ENCODE results near the gene PPM1A. TPM values are rescaled to one million over a fixed set of nuclear protein-coding genes. Genes with fewer than 3 reads are reported as not detected.

Gene PPM1A
- total RNA-seq, 2 experiments from 2014 or later, result 54.5 to 55.2 TPM

DNA sequence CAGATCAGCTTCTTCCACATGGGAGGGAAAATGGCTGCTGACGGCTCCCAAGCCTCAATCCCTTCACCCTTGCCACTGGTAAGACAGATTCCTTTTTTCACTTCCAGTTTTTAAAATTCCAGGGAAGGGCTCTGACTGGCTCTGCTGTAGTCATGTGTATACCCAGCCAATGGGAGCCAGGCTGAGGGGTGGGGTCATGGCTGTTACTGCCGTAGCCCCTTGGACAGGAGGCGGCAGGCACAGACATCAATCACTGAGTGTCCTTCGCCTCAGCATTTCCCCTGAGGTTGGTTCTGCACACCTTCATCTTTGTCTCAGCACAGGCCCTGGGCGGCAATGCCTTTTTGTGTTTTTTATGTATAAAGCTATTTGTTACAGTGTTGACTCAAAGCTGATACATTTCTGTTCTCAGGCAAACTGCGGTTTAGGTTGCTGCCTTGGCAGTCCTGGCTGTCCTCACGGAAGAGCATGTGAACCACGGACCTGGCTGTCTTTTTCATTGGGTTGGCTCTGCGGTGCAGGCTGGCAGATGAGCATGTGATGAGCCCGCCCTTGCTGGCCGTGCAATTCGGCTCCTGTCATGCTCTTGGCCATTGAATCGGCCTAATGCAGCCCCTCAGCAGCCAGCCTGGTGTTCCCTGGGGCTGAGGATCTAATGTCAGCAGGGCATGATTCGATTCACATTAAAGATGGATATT lies 74.3 kb downstream of the PPM1A start:
- H3K9me3 Mint-ChIP-seq, result no peaks in the 10 kb centered on the region
- H3K4me1 Mint-ChIP-seq, result peaks cover 7% of the 10 kb centered on the region
- H3K27ac Mint-ChIP-seq, result no peak overlapping the region
- no peak for DNase-seq
- CTCF ChIA-PET, result interaction anchor here (1.3 to 4.2 kb wide), 2 partner anchors 9 to 75 kb away, joined by 3 to 28 read pairs; partner anchors contain the start of gene PPM1A
- peaks cover 35% of the 10 kb centered on the region for H3K27me3 Mint-ChIP-seq
- no peak overlapping the region for H3K4me3 Mint-ChIP-seq
- no peaks in the 10 kb centered on the region for H3K36me3 Mint-ChIP-seq (ENCODE audit: low read depth)
- POLR2A ChIA-PET, result no interaction called here

DNA sequence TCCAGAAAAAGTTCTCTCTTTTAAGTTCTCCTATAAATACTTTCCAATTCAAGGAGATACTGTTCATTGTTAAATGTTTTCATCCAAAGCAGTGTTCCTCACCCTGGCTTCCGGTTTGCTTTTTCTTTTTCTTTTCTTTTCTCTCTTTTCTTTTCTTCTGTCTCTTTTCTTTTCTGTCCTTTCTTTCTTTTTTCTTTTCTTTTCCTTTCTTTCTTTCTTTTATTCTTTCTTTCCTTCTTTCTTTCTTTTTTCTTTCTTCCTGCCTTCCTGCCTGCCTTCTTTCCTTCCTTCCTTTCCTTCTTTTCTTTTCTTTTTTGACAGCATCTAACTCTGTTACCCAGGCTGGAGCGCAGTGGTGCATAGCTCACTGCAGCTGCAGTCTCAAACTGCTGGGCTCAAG lies 75.8 kb downstream of the PPM1A start:
- peaks cover 37% of the 10 kb centered on the region for H3K27me3 Mint-ChIP-seq
- H3K9me3 Mint-ChIP-seq, result no peaks in the 10 kb centered on the region
- H3K36me3 Mint-ChIP-seq (ENCODE audit: low read depth), result no peaks in the 10 kb centered on the region
- POLR2A ChIA-PET, result no interaction called here
- H3K4me1 Mint-ChIP-seq, result peaks cover 9% of the 10 kb centered on the region
- H3K4me3 Mint-ChIP-seq, result no peak overlapping the region
- DNase-seq, result no peak
- H3K27ac Mint-ChIP-seq, result no peak overlapping the region
- CTCF ChIA-PET, result interaction anchor here (1.3 to 4.2 kb wide), 2 partner anchors 8 to 76 kb away, joined by 3 to 28 read pairs; partner anchors contain the start of gene PPM1A

DNA sequence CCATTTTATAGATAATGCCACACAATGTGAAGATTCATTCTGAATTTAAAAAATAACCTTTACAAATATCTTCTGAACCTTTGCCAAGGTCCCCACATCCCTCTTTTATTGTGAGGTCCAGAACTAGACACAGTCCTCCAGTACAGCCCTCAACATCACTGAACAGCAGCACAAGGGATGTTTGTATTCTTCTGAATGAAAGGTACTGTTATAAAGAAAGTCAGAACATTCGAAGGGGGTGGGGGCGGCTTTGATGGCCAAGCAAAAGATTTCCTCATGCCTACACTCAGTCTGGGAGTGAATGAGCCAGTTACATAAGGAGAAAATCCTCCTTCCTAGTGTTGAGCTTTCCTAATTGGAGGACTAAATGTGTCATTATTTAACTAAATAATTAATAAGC lies 77.3 kb downstream of the PPM1A start:
- no peak for DNase-seq
- H3K4me1 Mint-ChIP-seq, result peaks cover 14% of the 10 kb centered on the region
- H3K9me3 Mint-ChIP-seq, result no peaks in the 10 kb centered on the region
- H3K4me3 Mint-ChIP-seq, result no peak overlapping the region
- POLR2A ChIA-PET, result no interaction called here
- H3K36me3 Mint-ChIP-seq (ENCODE audit: low read depth), result no peaks in the 10 kb centered on the region
- CTCF ChIA-PET, result interaction anchor here (2.1 kb wide), 1 partner anchor 18 kb away, joined by 6 read pairs; no protein-coding TSS in a partner anchor
- H3K27me3 Mint-ChIP-seq, result peaks cover 31% of the 10 kb centered on the region
- H3K27ac Mint-ChIP-seq, result no peak overlapping the region

DNA sequence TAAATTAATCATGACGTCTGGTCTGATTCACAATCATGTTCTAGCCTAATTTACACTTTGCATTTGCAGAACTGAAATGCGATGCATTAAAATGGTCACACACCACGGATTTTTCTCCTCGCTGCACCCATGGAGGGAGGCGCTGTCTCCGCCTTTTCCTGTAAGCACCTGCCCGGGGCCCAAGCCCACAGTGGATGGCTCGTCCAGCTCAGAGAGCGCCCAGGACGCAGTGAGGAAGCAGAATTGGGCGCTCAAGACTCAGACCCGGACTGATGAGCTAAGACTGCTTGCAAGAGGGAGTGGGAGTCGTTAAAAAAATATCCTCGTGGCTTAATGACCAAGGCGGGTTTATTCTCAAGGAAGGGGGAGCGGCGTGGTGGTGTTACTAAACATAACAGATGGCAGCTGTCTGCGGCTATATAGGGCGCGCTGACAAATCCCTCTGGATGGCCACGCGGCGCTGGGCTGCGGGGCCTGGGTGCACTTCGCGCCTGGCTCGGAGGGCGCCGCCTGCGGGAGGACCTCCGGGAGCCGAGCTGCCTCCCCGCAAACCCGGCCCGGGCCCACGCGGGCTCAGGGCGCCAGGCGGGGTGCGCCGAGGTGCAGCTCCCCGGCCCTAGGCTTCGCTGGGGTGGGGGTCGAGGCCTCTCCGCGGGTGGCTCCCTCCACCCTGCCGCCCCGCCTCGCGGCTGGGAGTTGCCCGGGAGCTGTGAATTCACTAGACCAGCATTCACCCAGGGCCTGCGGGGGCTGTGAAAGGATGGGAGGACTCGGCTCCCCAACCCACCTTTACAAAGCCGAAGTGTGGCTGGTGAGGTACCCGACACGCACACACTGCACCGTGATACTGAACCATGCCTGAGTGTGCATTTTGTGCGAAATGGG lies 78.7 kb downstream of the PPM1A start:
- peak; percentile 40 for DNase-seq
- ChIA-PET POLR2A (interaction anchor here (0.9 to 1.1 kb wide), 4 partner anchors 24 to 236 kb away, joined by 3 to 7 read pairs (median 4); partner anchors contain the start of genes PCNX4 and PPM1A), CTCF (interaction anchor here (0.8 to 2.1 kb wide), 8 partner anchors 14 to 420 kb away, joined by 3 to 8 read pairs (median 3); no protein-coding TSS in a partner anchor)
- Mint-ChIP-seq H3K36me3 (ENCODE audit: low read depth) (no peaks in the 10 kb centered on the region), H3K4me1 (peaks cover 27% of the 10 kb centered on the region), H3K4me3 (peak overlapping the region; percentile 75), H3K27ac (no peak overlapping the region), H3K27me3 (peaks cover 29% of the 10 kb centered on the region), H3K9me3 (no peaks in the 10 kb centered on the region)

DNA sequence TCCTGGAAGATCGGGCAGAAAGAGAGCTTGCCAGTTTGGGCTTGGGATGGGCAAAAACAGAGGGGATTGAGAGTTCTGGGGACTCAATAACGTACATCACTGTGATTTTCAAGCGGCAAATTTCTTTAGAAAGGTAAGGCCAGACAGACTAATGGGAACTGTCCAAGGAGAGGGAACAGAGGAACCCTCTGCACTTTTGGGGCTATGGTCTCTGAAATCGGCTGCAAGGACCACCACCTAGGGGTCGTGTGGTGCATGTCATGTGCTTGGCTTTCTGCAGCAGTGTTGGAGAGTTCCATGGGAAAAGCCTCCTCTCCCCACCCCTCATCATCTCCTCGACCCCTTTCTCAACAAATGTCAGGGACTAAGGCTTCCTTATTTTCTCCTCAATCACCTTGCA lies 79.6 kb downstream of the PPM1A start:
- Mint-ChIP-seq H3K9me3 (no peaks in the 10 kb centered on the region), H3K27ac (no peak overlapping the region), H3K4me3 (no peak overlapping the region), H3K27me3 (peaks cover 33% of the 10 kb centered on the region), H3K36me3 (ENCODE audit: low read depth) (no peaks in the 10 kb centered on the region), H3K4me1 (peaks cover 31% of the 10 kb centered on the region)
- no peak for DNase-seq
- ChIA-PET CTCF (interaction anchor here (0.9 to 2.1 kb wide), 3 partner anchors 20 to 142 kb away, joined by 3 to 8 read pairs (median 6); no protein-coding TSS in a partner anchor), POLR2A (interaction anchor here (0.9 kb wide), 1 partner anchor 80 kb away, joined by 3 read pairs; the partner anchor contains the start of gene PPM1A)

DNA sequence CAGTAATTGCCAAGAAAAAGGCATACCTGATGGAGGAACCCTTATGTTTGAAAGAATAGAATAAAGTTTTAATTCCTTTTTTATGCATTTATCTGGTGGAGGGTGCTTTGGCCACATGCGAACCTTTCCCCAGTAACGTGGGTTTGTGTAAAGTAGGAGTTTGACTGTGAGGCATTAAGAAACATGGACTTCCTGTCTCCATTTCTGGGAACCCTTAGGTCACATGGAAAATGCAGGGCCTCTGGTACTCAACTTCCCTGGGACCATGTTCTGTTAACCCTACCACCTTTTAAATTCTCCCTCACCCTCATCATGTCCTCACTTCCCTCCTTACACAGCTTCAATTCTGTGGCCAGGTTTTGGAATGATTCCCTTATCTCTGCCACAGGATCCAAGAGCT lies 80.3 kb downstream of the PPM1A start:
- no peak for DNase-seq
- Mint-ChIP-seq H3K4me1 (peaks cover 31% of the 10 kb centered on the region), H3K9me3 (no peaks in the 10 kb centered on the region), H3K4me3 (no peak overlapping the region), H3K27me3 (peaks cover 36% of the 10 kb centered on the region), H3K27ac (no peak overlapping the region), H3K36me3 (ENCODE audit: low read depth) (no peaks in the 10 kb centered on the region)
- POLR2A ChIA-PET, result interaction anchor here (3.5 kb wide), 1 partner anchor 81 kb away, joined by 28 read pairs; the partner anchor contains the start of gene PPM1A
- CTCF ChIA-PET, result no interaction called here

DNA sequence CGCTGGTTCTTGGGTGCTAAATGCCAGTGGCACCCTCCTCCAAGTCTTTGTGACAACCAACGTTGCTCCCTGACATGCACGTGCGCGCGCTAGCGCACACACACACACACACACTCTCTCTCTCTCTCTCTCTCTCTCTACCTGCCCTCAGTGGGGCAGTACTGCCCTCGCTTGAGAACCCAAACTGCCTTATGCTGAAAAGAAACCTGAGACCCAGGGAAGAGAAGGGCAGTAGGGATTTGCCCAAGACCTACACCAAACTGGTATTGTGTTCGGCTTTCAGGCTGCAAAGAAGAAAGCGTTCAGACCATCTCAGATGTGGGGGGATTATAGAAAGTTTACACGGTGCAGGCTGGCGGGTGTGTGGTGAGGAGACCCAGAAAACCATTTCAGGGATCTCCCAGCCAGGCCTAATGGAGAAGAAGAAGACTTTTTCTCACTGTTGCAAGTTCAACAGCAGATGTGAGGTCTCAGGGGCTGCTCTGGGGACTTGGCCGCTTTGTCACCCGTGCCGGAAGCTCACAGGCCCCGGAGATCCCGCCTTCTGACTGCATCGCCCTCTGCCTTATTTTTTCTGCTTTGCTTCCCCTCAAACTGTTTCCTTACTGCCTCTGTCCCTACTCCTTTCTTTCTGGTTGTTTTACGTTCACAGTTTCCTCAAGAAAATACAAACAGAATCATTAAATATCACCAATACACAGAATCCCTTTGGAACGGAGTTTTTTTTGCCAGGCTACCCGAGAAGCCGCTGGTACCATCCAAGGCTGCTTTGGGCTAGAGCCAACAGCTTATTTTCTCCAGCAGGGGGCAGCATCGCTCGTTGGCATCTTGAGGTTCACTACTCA lies 82.4 kb downstream of the PPM1A start:
- no peaks in the 10 kb centered on the region for H3K9me3 Mint-ChIP-seq
- peaks cover 33% of the 10 kb centered on the region for H3K27me3 Mint-ChIP-seq
- peak; percentile 81 for DNase-seq
- ChIA-PET CTCF (interaction anchor here (0.6 to 4.6 kb wide), 39 partner anchors 9 to 1881 kb away, joined by 3 to 28 read pairs (median 4); partner anchors contain the start of genes DHRS7 and PPM1A), POLR2A (interaction anchor here (0.6 to 3.5 kb wide), 7 partner anchors 16 to 166 kb away, joined by 3 to 28 read pairs (median 3); partner anchors contain the start of genes DHRS7 and PPM1A)
- peaks cover 31% of the 10 kb centered on the region for H3K4me1 Mint-ChIP-seq
- H3K36me3 Mint-ChIP-seq (ENCODE audit: low read depth), result no peaks in the 10 kb centered on the region
- H3K4me3 Mint-ChIP-seq, result peak overlapping the region; percentile 76
- H3K27ac Mint-ChIP-seq, result peak overlapping the region; percentile 80

- CTCF ChIA-PET, result interaction anchor here (0.6 to 4.6 kb wide), 36 partner anchors 9 to 1881 kb away, joined by 3 to 28 read pairs (median 4); partner anchors contain the start of genes DHRS7 and PPM1A
- Mint-ChIP-seq H3K27me3 (peaks cover 36% of the 10 kb centered on the region), H3K9me3 (no peaks in the 10 kb centered on the region), H3K36me3 (ENCODE audit: low read depth) (no peaks in the 10 kb centered on the region), H3K4me3 (peak overlapping the region; percentile 76), H3K4me1 (peaks cover 31% of the 10 kb centered on the region), H3K27ac (no peak overlapping the region)
- no peak for DNase-seq
- POLR2A ChIA-PET, result interaction anchor here (0.6 to 3.5 kb wide), 7 partner anchors 15 to 166 kb away, joined by 3 to 28 read pairs (median 3); partner anchors contain the start of genes DHRS7 and PPM1A
Measured at GRCh38 chr14:60332046-60332399, 83.0 kb downstream of the PPM1A start.

DNA sequence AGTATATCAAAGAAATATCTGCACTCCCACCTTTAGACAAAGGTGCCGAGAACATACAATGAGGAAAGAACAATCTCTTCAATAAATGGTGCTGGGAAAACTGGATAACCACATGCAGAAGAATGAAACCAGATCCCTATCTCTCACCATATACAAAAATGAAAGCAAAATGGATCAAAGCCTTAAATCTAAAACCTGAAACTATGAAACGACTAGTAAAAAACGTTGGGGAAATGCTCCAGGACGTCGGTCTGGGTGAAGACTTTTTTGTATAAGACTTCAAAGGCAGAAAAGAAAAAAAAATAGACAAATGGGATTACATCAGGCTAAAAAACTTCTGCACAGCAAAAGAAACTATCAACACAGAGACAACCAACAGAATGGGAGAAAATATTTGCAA lies 83.8 kb downstream of the PPM1A start:
- DNase-seq, result no peak
- Mint-ChIP-seq H3K36me3 (ENCODE audit: low read depth) (no peaks in the 10 kb centered on the region), H3K4me1 (peaks cover 27% of the 10 kb centered on the region), H3K27me3 (peaks cover 39% of the 10 kb centered on the region), H3K27ac (no peak overlapping the region), H3K4me3 (peak overlapping the region; percentile 31), H3K9me3 (no peaks in the 10 kb centered on the region)
- POLR2A ChIA-PET, result interaction anchor here (0.7 kb wide), 1 partner anchor 111 kb away, joined by 4 read pairs; no protein-coding TSS in a partner anchor
- CTCF ChIA-PET, result interaction anchor here (1.0 to 4.6 kb wide), 7 partner anchors 10 to 391 kb away, joined by 3 to 28 read pairs (median 19); partner anchors contain the start of gene PPM1A

DNA sequence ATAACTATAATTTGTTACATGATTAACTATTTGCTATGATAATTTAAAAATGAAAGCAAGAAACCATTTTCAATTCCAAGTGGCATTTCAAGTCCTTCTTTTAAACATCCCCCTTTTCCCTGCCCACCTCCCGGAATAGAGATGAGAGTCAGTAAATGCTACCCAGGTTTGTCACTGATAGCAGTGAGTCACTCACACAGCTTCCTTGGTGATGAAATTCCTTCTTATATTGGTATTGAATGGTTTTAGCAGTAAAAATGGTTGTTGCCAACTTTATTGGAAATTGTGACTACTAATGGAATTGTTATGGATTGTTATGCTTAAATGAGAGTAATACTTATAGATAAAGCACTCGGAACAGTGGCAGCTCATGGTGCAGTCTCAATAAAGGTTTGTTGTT lies 90.5 kb downstream of the PPM1A start:
- ChIA-PET POLR2A (no interaction called here), CTCF (no interaction called here)
- Mint-ChIP-seq H3K4me1 (no peaks in the 10 kb centered on the region), H3K27ac (no peak overlapping the region), H3K36me3 (ENCODE audit: low read depth) (no peaks in the 10 kb centered on the region), H3K9me3 (no peaks in the 10 kb centered on the region), H3K4me3 (no peak overlapping the region), H3K27me3 (peaks cover 41% of the 10 kb centered on the region)
- DNase-seq, result no peak

DNA sequence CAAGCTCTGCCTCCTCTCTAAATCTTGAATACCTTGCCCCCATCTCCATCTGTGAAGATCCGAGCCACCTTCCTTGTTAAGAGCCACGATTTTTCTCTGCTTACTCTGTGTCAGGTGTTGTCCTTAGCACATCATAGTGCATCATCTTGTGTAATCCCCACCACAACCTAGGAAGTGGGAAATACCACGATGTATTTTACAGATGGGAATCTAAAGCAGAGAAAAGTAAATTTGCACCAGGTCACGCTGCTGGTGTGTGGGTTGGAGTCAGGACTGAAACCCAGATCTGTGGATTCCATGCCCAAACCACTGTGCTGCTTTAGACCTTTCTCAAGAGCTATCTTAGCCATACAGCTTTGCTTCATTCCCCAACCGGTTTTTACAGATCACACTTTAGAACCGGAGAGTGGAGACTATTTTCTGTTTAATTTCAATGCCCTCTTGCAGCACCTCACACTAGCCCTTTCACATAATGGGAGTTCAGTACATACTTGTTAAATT lies 94.6 kb downstream of the PPM1A start:
- no peaks in the 10 kb centered on the region for H3K4me1 Mint-ChIP-seq
- H3K27me3 Mint-ChIP-seq, result peaks cover 16% of the 10 kb centered on the region
- no peak overlapping the region for H3K27ac Mint-ChIP-seq
- ChIA-PET POLR2A (no interaction called here), CTCF (no interaction called here)
- DNase-seq, result no peak
- no peaks in the 10 kb centered on the region for H3K9me3 Mint-ChIP-seq
- no peak overlapping the region for H3K4me3 Mint-ChIP-seq
- no peaks in the 10 kb centered on the region for H3K36me3 Mint-ChIP-seq (ENCODE audit: low read depth)

DNA sequence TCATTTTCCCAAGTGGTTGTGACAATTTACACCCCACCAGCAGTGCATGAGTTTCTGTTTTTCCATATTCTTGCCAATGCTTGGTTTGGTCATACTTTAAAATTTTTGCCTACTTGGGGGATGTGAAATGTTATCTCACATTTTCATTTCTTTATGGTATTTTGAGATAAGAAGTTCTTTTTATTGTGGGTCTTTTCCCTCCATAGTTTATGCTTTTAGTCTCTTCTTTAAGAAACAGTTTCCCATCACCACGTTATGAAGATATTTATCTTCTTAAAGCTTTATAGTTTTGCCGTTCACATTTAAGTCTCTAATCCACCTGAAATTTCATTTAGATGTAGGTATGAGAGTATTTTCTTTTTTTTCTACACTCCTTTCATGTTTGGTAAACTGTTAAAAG lies 95.7 kb downstream of the PPM1A start:
- DNase-seq, result no peak
- H3K27me3 Mint-ChIP-seq, result peaks cover 14% of the 10 kb centered on the region
- no peaks in the 10 kb centered on the region for H3K9me3 Mint-ChIP-seq
- no peaks in the 10 kb centered on the region for H3K36me3 Mint-ChIP-seq (ENCODE audit: low read depth)
- CTCF ChIA-PET, result interaction anchor here (2.0 kb wide), 1 partner anchor 13 kb away, joined by 8 read pairs; no protein-coding TSS in a partner anchor
- no peak overlapping the region for H3K27ac Mint-ChIP-seq
- H3K4me1 Mint-ChIP-seq, result no peaks in the 10 kb centered on the region
- POLR2A ChIA-PET, result no interaction called here
- H3K4me3 Mint-ChIP-seq, result no peak overlapping the region

Data from activated CD4-positive, alpha-beta memory T cell treated with anti-CD3 and anti-CD28 coated beads, Interleukin-2, amount 10 ng/mL, durations not matched to agents 7 days and 5 days (primary cell).